Transverse colon (tissue), 4 donors: ENCODE measurements around the gene CCDC51. TPM values are rescaled to one million over a fixed set of nuclear protein-coding genes. Genes with fewer than 3 reads are reported as not detected.

Experiments used
- DNase-seq: peaks from one replicate; pipeline ENCODE4 v3.0.0-alpha.2; 2019
- H3K27ac ChIP-seq, 4 donors: fragments of 200-600 bp; sonication (generic); 2 replicates each; pipeline ENCODE4 v1.5.1; 2016 to 2018; ENCODE audit warnings: inconsistent platforms in 4 of 4
- H3K27me3 ChIP-seq: fragments of 200-600 bp; sonication (generic); 2 replicates; pipeline ENCODE4 v1.5.1; 2017; ENCODE audit warnings: inconsistent platforms
- H3K36me3 ChIP-seq, 4 donors: fragments of 200-600 bp; sonication (generic); 2 replicates each; pipeline ENCODE4 v1.5.1; 2017 to 2019; ENCODE audit warnings: inconsistent platforms in 4 of 4
- H3K4me1 ChIP-seq, 4 donors: fragments of 200-600 bp; sonication (generic); 2 replicates each; pipeline ENCODE4 v1.5.1; 2017 to 2020; ENCODE audit warnings: inconsistent platforms in 4 of 4
- H3K4me3 ChIP-seq, 4 donors: fragments of 200-600 bp; sonication (generic); 1 replicate in 1 of 4; 2 replicates in 3 of 4; pipeline versions ENCODE4 v1.5.1 to v1.6.1; 2017 to 2019; ENCODE audit warnings: inconsistent platforms in 4 of 4
- H3K9me3 ChIP-seq, 2 donors: fragments of 200-600 bp; sonication (generic); 2 replicates each; pipeline ENCODE4 v1.5.1; 2017 to 2019; ENCODE audit warnings: inconsistent platforms in 2 of 2
- EP300 ChIP-seq: sonication (generic); formaldehyde crosslinking; IDR thresholded peaks from one replicate; pipeline ENCODE4 v1.6.1; 2017; ENCODE audit warnings: antibody characterized with exemption, low read depth
- POLR2A ChIP-seq: fragments of 450-650 bp; IDR thresholded peaks from one replicate; pipeline ENCODE4 v1.6.1; 2016; ENCODE audit warnings: antibody characterized with exemption, mild to moderate bottlenecking, moderate library complexity
- POLR2AphosphoS5 ChIP-seq, 3 donors: sonication (generic); formaldehyde crosslinking; IDR thresholded peaks; one replicate each; pipeline ENCODE4 v1.6.1; 2016; ENCODE audit warnings: antibody characterized with exemption in 3 of 3
- WGBS, 2 donors: methylation state at CpG; one replicate each; pipeline ENCODE4 v1.1.5; 2018; ENCODE audit warnings: low coverage in 1 of 2; 5-methylcytosine and 5-hydroxymethylcytosine counted together
- in situ Hi-C, 4 donors: fragments of 200-750 bp; cut with MboI; loops; one replicate each; pipeline versions ENCODE4 v1.15.0 to v1.15.1; 2017; ENCODE audit warnings: low sequenced_read_pairs in 3 of 4, low pct_ligation_motif_present in 1 of 4, low pct_unique_long_range_greater_than_20kb in 1 of 4
- intact Hi-C: fragments of 100-400 bp; cut with DNase I; formaldehyde crosslinking; loops from one replicate; pipeline ENCODE4 v1.15.1; 2023; ENCODE audit warnings: low total_unique reads
- total RNA-seq, 4 donors: library from RNA; depleted of rRNA; stranded (reverse); fragments of >200 nt; gene quantifications; one replicate each; pipeline ENCODE4 v1.1.0, GENCODE V29; 2016
- TF ChIP-seq, protein P1 (sequence below), 5 experiments: fragments of 200-600 bp in 3 of 5; fragments of 450-650 bp in 2 of 5; sonication (generic) in 3 of 5; IDR thresholded peaks; 1 replicate in 2 of 5; 2 replicates in 3 of 5; pipeline ENCODE4 v1.5.1; 2016 to 2017; ENCODE audit warnings: antibody characterized with exemption in 5 of 5, inconsistent platforms in 3 of 5, mild to moderate bottlenecking in 2 of 5, moderate library complexity in 1 of 5

Gene CCDC51
- total RNA-seq, 4 donors from 2014 or later: 2.8 to 14.1 (median 8.2) TPM

DNA sequence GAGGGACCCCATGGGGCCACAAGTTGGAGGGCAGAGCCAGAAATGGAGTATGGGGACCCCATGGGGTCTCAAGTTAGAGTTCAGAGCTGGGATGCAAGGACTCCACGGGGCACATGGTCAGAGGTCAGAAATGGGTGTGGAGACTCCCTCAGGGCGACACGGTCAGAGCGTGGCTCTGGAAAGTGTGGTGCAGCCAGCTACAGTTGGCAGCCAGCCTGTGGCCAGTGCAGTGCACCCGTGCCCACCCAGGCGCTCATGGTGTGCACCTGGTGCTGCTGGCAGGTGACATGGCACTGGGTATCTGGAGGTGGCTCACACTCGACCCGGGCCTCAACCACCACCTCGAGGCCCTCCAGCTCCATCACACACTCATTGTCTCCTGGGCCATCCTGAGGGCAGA is 21.3 kb downstream of the CCDC51 start:
- intact Hi-C loops (no loop called here), in situ Hi-C loops (no loop called here)
- WGBS, 2 donors: 60 to 74% methylated on average over 1 to 9 of the region's 9 CpGs
- peaks cover 0 to 8% (median 0%) of the 10 kb centered on the region in 4 donors for H3K36me3 ChIP-seq
- no peak for TF ChIP-seq EP300
- no peak for TF ChIP-seq POLR2AphosphoS5 (IDR thresholded peaks at IDR 0.05)
- TF ChIP-seq POLR2A: no peak
- TF ChIP-seq, protein P1, sequence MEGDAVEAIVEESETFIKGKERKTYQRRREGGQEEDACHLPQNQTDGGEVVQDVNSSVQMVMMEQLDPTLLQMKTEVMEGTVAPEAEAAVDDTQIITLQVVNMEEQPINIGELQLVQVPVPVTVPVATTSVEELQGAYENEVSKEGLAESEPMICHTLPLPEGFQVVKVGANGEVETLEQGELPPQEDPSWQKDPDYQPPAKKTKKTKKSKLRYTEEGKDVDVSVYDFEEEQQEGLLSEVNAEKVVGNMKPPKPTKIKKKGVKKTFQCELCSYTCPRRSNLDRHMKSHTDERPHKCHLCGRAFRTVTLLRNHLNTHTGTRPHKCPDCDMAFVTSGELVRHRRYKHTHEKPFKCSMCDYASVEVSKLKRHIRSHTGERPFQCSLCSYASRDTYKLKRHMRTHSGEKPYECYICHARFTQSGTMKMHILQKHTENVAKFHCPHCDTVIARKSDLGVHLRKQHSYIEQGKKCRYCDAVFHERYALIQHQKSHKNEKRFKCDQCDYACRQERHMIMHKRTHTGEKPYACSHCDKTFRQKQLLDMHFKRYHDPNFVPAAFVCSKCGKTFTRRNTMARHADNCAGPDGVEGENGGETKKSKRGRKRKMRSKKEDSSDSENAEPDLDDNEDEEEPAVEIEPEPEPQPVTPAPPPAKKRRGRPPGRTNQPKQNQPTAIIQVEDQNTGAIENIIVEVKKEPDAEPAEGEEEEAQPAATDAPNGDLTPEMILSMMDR (IDR thresholded peaks at IDR 0.05): no peak
- H3K4me3 ChIP-seq: no peak overlapping the region
- no peak for DNase-seq
- H3K27me3 ChIP-seq: no peaks in the 10 kb centered on the region
- H3K4me1 ChIP-seq: peaks cover 0 to 4% (median 0%) of the 10 kb centered on the region in 4 donors
- no peak overlapping the region for H3K27ac ChIP-seq
- H3K9me3 ChIP-seq: no peaks in the 10 kb centered on the region

DNA sequence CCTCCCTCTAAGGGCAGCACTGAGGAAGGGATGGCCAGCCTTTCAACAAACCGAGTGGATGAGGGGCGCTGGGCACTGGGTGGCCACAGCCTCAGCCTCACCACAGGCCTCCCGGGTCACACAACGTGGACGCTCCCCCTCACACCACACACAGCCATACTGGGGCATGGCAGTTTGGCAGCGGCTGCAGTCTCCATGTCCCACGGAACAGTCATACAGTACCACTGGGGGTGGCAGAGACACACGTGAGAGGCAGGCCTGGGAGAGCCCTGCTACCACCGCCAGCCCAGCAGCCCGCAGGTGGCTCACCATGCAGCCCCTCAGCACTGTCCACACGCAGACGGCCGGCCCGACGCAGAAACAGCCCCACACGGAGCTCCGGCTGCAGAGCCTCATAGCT is 21.8 kb downstream of the CCDC51 start:
- Histone ChIP-seq H3K9me3 (no peaks in the 10 kb centered on the region), H3K27ac (no peak overlapping the region), H3K36me3 (peaks cover 0 to 8% (median 0%) of the 10 kb centered on the region in 4 donors), H3K27me3 (no peaks in the 10 kb centered on the region), H3K4me1 (peaks cover 0 to 4% (median 0%) of the 10 kb centered on the region in 4 donors), H3K4me3 (no peak overlapping the region)
- no peak for DNase-seq
- 92% methylated on average over 16 of the region's 17 CpGs; no CpG with 5 or more reads in 1 of the 2 donors for WGBS, 2 donors
- in situ Hi-C loops: no loop called here
- TF ChIP-seq EP300: no peak
- no peak for TF ChIP-seq POLR2AphosphoS5 (IDR thresholded peaks at IDR 0.05)
- no peak for TF ChIP-seq POLR2A
- TF ChIP-seq, protein P1 (IDR thresholded peaks at IDR 0.05): no peak
- intact Hi-C loops: no loop called here

GRCh38 chr3:48417529-48418108 is 22.3 kb downstream of the CCDC51 start:
- Histone ChIP-seq H3K9me3 (no peaks in the 10 kb centered on the region), H3K4me1 (peaks cover 0 to 4% (median 0%) of the 10 kb centered on the region in 4 donors), H3K27me3 (no peaks in the 10 kb centered on the region), H3K27ac (no peak overlapping the region), H3K36me3 (peaks cover 0 to 11% (median 0%) of the 10 kb centered on the region in 4 donors), H3K4me3 (no peak overlapping the region)
- no peak for DNase-seq
- intact Hi-C loops (no loop called here), in situ Hi-C loops (no loop called here)
- TF ChIP-seq EP300 (no peak), POLR2AphosphoS5 (IDR thresholded peaks at IDR 0.05) (no peak), POLR2A (no peak)
- TF ChIP-seq, protein P1 (IDR thresholded peaks at IDR 0.05): no peak
- WGBS, 2 donors: 89% methylated on average over 14 of the region's 14 CpGs; no CpG with 5 or more reads in 1 of the 2 donors

DNA sequence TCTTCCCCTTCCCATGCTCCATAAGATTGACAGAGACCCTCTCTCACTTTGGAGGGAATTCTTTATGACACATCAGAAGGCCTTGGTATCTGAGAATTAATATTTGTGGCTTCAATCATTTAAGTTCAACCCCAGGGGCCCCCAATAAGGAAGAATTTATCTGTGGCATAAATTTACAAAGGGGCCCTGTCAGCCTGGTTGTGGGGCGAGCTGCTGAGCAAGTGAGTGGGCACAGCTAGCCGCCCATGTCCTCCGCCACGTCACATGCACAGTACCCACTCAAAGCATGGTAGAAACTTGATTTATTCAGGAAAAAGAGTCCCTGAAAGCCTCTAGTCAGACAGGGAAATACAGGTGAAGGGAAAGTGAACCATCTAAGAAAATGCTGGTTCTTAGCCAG is 23.4 kb downstream of the CCDC51 start:
- intact Hi-C loops: no loop called here
- no peak for TF ChIP-seq POLR2AphosphoS5 (IDR thresholded peaks at IDR 0.05)
- TF ChIP-seq, protein P1 (IDR thresholded peaks at IDR 0.05): no peak
- TF ChIP-seq POLR2A: no peak
- TF ChIP-seq EP300: no peak
- H3K36me3 ChIP-seq: peaks cover 0 to 21% (median 0%) of the 10 kb centered on the region in 4 donors
- 88% methylated on average over 4 of the region's 4 CpGs; no CpG with 5 or more reads in 1 of the 2 donors for WGBS, 2 donors
- in situ Hi-C loops: no loop called here
- H3K27ac ChIP-seq: no peak overlapping the region
- H3K9me3 ChIP-seq: no peaks in the 10 kb centered on the region
- no peaks in the 10 kb centered on the region for H3K27me3 ChIP-seq
- DNase-seq: no peak
- peaks cover 0 to 4% (median 0%) of the 10 kb centered on the region in 4 donors for H3K4me1 ChIP-seq
- H3K4me3 ChIP-seq: no peak overlapping the region
